Head of caudate nucleus (tissue), 42 donors: ENCODE results near the gene CAMSAP1.

Experiments used
- DNase-seq, 42 donors: peaks; one replicate each; pipeline versions ENCODE4 v3.0.0 to v3.0.0-alpha.2; 2020 to 2021; ENCODE audit warnings: mixed read lengths in 7 of 42
- intact Hi-C: fragments of 100-400 bp; cut with DNase I; formaldehyde crosslinking; loops from one replicate; pipeline ENCODE4 v1.15.0; 2022

CAMSAP1 gene

GRCh38 chr9:135792268-135793128 lies 114.8 kb downstream of the CAMSAP1 start:
- DNase-seq, result peak in 5 of 42 donors; percentile 13 to 52 (median 49)
- intact Hi-C loops, result no loop called here

DNA sequence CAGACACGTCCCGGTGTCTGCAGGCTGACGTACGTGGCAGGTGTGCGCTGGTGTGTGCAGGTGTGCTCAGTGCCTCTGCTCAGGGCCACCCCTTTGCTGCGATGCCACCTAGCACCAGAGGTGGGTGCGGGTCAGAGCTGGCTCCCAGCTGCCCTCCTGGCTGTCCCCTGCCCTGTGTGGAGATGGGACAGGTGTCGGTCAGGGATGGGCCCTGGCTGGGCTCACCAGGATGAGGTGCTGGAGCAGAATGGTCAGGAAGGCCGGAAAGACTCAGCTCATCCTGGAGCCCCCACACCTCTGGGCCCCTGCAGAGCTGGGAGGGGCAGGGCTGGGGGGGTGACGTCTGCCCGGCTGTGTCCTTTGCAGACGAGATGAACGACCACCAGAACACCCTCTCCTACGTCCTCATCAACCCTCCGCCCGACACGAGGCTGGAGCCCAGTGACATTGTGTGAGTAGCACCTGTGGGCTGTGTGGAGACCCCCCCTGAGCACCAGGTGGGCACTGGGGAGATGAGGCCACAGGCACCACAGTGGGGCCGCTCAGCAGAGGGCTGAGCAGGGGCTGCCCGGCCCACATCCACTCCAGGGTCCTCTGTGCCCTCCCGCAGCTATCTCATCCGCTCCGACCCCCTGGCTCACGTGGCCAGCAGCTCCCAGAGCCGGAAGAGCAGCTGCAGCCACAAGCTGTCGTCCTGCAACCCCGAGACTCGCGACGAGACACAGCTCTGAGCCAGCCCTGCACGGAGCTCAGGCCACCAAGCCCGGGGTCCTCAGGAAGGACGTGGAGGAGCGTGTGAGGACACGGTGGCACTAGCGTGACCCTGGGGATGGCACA lies 115.7 kb downstream of the CAMSAP1 start:
- intact Hi-C loops, result no loop called here
- no peak for DNase-seq

- no peak for DNase-seq
- intact Hi-C loops, result no loop called here
These were observed 116.5 kb downstream of the CAMSAP1 start for GRCh38 chr9:135790850-135791249.

- DNase-seq, result no peak
- intact Hi-C loops, result no loop called here
These were observed 117.0 kb downstream of the CAMSAP1 start for GRCh38 chr9:135790356-135790755.

- DNase-seq, result no peak
- intact Hi-C loops, result no loop called here
These were observed 117.5 kb downstream of the CAMSAP1 start for GRCh38 chr9:135789838-135790291.

DNA sequence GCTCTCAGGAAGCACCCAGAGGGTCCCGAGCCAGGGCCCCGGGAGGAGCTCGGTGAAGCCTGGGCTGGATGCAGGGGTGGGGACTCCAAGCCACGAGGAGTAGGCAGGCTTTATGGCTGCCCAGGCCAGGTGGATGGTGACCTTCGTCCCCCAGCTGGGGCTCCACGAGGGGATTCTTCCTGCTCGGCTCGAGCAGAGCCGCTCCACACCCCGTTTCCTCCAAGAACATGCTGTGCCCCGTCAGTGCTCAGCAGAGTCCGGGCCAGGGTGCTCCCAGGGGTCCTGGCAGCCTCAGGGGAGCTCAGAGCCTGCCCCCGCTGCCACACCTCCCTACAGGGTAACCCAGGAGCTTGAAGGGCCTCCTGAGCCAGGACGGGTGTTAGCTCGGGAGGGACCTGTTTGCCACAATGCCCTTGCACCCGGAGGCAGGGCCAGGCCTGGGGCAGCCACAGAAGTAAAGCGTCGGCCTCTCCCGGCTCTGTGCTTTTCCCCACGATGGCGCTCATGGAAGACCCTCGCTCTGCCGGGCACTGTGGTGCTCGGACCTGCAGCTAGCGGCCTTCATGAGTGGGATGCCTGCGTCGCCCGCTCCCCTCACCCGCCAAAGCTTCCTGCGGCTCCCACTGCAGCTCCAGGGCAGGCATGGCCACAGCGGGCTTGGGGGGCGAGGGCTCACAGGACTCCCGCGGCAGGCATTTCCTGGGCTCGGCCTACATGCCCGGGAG lies 118.6 kb downstream of the CAMSAP1 start:
- DNase-seq, result no peak

DNA sequence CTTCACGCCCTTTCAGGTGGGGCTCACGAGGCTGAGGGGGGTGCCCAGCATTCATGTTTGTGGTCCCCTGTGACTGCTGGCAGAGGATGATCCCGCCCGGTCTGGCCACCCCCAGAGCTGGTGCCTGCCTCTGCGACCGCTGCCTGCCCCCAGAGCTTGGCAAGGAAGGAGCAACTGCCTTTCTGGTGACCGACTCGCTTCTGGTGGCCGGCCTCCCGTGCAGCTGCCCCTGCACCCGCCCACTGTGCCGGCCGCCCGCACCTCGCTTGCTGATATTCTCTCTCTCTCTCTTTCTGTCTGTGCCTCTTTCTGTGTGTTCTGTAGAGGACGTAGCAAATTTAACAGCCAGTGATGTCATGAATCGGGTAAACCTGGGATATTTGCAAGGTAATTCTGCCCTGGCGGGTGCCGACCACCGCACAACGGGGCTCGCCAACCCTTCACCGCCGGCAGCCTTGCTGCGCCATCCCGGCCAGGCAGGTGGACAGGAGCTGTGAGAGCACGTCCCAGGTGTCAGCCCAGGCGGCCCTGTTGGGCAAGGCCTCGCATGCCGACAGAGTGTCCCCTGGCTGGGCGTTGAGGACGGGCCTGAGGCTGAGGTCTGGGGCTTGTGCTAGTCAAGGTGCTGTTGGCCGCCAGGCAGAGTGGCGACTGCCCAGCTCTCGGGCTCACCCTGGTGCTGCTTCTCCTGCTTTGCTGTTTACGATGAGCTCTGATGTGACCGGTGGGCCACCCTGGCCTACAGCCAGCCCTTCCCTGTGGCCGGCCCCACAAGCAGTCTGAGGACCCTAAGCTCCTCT lies 119.4 kb downstream of the CAMSAP1 start:
- DNase-seq, result no peak
- intact Hi-C loops, result no loop called here

More for the DNA sequence above, 118.6 kb downstream of the CAMSAP1 start:
- intact Hi-C loops, result no loop called here

GRCh38 chr9:135787317-135787716 lies 120.0 kb downstream of the CAMSAP1 start:
- intact Hi-C loops, result no loop called here
- no peak for DNase-seq

- DNase-seq, result no peak
- intact Hi-C loops, result no loop called here
These were observed 121.1 kb downstream of the CAMSAP1 start for GRCh38 chr9:135786146-135786690.

GRCh38 chr9:135785013-135785575 lies 122.3 kb downstream of the CAMSAP1 start:
- peak in 38 of 42 donors; percentile 18 to 80 (median 60) for DNase-seq
- intact Hi-C loops, result no loop called here

DNA sequence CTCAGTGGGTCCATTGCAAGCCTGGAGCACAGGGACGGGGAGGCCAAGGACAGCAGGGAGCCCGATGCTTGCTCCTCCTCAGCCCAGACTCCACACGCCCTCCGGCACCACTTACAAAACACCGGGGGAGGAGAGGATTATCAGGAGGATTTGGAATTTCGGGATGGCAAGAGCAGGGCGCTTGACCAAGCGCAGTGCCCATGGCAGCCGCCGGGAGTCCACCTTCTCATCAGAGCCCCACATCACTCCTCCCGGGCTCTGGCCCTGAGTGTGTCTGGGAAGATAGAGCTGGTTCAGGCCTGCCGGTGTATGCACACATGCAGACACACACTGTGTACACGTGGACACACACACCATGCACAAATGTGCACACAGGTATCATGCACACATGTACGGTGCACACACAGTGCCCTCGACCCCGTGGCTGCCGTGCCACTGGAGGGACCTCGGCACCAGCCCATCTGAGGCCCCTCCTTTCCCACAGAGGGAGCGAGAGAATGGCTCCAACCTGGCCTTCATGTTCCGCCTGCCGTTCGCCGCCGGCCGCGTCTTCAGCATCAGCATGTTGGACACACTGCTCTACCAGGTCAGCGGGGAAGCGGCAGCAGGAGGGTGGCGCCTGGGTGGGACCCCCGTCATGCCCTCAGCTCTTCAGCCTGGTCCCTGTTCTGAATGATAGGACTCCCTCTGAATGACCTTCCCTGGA lies 123.7 kb downstream of the CAMSAP1 start:
- intact Hi-C loops, result no loop called here
- no peak for DNase-seq

DNA sequence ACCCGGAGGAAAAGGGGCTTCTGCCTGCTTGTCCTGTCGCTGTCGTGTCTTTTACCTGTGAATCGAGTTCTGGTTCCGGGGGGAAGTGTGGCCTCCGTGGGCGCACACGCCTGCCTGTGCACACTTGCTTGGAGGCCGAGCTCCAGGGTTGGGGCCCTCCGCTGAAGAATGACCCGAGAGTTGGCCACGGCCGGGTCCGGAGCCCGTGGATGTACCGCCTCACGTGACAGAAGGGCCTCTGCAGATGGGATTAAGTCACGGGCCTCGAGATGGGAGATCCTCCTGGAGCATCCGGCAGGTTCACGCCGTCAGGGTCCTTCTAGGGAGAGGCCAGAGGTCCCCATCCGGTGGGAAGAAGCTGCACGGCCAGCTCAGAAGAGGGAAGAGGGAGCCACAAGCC lies 124.4 kb downstream of the CAMSAP1 start:
- no peak for DNase-seq
- intact Hi-C loops, result no loop called here

- no peak for DNase-seq
- intact Hi-C loops, result no loop called here
These were observed 126.7 kb downstream of the CAMSAP1 start for GRCh38 chr9:135780626-135781025.

DNA sequence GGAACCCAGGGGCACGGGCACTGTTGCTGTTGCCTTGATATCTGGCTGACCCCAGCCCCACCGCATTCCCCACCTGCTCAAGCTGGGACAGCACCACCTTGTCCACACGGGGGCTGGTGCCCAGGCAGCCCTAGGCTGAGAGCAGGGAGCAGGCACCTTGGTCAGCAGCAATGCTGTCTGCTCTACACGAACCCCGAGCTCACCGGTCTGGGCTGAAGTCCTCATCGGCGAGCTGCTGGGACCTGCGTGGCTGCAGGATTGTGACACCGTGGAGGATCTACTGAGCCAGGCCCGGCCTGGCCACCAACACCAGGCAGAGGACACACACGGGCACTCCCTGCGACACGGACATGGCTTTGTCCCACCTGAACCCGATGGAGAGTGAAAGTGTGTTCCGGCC lies 127.3 kb downstream of the CAMSAP1 start:
- intact Hi-C loops, result no loop called here
- DNase-seq, result no peak

DNA sequence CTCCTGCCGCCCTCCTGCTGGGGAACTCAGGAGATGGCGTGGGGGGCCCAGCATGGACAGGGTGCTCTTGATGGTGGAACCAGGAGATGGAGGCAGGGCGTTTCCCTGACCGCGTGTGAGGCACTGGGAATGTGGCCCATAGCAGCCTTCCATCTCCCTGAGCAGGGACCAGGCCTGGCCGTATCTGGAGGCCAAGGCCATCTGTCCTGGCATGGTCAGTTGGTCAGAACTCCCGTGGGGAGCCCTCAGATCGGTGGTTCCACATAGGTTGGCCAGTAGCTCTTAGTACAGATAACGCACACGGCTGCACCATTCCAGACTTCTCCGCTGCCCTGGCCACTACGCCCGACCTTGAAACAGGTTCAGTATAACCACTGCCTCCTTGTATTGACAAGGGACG lies 127.8 kb downstream of the CAMSAP1 start:
- intact Hi-C loops, result no loop called here
- DNase-seq, result no peak

DNA sequence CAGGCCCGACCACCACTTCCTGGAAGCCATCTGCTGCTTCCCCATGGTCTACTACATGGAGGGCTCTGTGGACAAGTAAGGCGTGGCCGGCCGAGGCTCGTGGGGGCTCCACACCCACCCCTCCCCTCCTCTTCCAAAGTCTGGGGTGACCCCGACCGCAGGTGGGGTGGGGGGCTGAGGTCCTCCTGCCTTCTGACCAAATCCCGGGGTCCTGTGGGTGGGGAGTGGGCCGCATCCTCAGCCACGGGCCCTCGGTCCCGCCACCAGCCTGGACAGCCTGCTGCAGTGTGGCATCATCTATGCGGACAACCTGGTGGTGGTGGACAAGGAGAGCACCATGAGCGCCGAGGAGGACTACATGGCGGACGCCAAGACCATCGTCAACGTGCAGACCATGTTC lies 128.9 kb downstream of the CAMSAP1 start:
- intact Hi-C loops, result no loop called here
- DNase-seq, result no peak

DNA sequence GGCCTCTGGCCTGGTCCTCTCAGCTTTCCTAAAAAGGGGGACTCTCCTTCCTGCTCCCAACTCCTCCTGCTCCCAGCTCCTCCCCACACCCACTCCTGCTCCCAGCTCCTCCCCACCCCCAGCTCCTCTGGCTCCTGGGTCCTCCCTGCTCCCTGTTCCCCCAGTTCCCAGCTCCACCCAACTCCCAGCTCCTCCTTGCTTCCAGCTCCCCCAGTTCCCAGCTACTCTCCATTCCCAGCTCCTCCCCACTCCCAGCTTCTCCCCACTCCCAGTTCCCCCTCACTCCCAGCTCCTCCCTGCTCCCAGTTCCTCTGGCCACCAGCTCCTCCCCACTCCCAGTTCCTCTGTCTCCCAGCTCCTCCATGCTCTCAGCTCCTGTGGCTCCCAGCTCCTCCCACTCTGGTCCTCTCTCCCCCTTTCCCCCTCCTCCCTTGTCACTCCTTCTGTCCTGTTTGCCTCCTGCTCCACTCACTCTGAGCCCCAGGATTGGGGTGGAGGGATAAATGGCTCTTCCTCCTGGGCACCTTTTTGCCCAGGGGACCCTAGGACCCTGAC lies 129.6 kb downstream of the CAMSAP1 start:
- peak in 12 of 42 donors; percentile 17 to 54 (median 37) for DNase-seq
- intact Hi-C loops, result no loop called here
